HEK293 (cell line): ENCODE data around the gene PDXK.
A peak's percentile ranks its signal among the peaks of the same experiment; 100 is the strongest.

Experiments
- CTCF ChIA-PET: fragments of 350-600 bp; formaldehyde crosslinking; extraction: SDS; loops from one replicate; lab custom pipeline; 2021; ENCODE audit warnings: antibody characterized with exemption; lab: Yijun Ruan, JAX
- POLR2A ChIA-PET: fragments of 300-600 bp; formaldehyde crosslinking; extraction: SDS; loops from one replicate; lab custom pipeline; 2020; ENCODE audit warnings: antibody characterized with exemption, inconsistent platforms; lab: Yijun Ruan, JAX
- H3K27ac ChIP-seq: fragments of 200-500 bp; sonication (Bioruptor generic); 2 replicates; pipeline ENCODE4 v1.5.1; 2014; ENCODE audit warnings: low read depth, low read length, control low read depth, inconsistent platforms; ENCODE audit errors: extremely low read depth
- H3K36me3 ChIP-seq, 2 experiments: fragments of 200-500 bp in 1 of 2; sonication (Bioruptor generic) in 1 of 2; 1 replicate in 1 of 2; 2 replicates in 1 of 2; pipeline ENCODE4 v1.5.1; 2014 to 2017; ENCODE audit warnings: inconsistent platforms in 2 of 2, low read length in 2 of 2; ENCODE audit not compliant: control insufficient read depth in 2 of 2, insufficient read depth in 1 of 2
- H3K4me1 ChIP-seq: fragments of 200-500 bp; sonication (Bioruptor generic); 2 replicates; pipeline ENCODE4 v1.5.1; 2014; ENCODE audit warnings: mild to moderate bottlenecking, low read length, inconsistent platforms; ENCODE audit not compliant: control insufficient read depth, insufficient read depth
- H3K4me3 ChIP-seq: 2 replicates; pipeline ENCODE4 v1.5.1; 2011; ENCODE audit warnings: low read depth, mild to moderate bottlenecking, control low read depth, low read length, moderate library complexity
- H3K9me3 ChIP-seq: fragments of 200-500 bp; sonication (Bioruptor generic); 2 replicates; pipeline ENCODE4 v1.5.1; 2014; ENCODE audit warnings: low read depth, low read length, inconsistent platforms; ENCODE audit not compliant: control insufficient read depth, insufficient read depth
- ATF2 ChIP-seq: fragments of 450-650 bp; formaldehyde crosslinking; IDR thresholded peaks from 2 replicates; pipeline ENCODE4 v1.5.1; 2016; ENCODE audit warnings: missing biosample characterization, missing genetic modification characterization, low read depth
- EGR2 ChIP-seq: fragments of 450-650 bp; formaldehyde crosslinking; IDR thresholded peaks from 2 replicates; pipeline ENCODE4 v1.5.1; 2016; ENCODE audit warnings: low read depth, missing biosample characterization, missing genetic modification characterization
- HOXC10 ChIP-seq: sonication (generic); formaldehyde crosslinking; IDR thresholded peaks from 2 replicates; pipeline ENCODE4 v1.8.1; 2023; ENCODE audit warnings: mild to moderate bottlenecking, missing genetic modification reagents
- PRDM2 ChIP-seq: fragments of 450-650 bp; formaldehyde crosslinking; IDR thresholded peaks from 2 replicates; pipeline ENCODE4 v1.5.1; 2016; ENCODE audit warnings: missing biosample characterization, missing genetic modification characterization, borderline replicate concordance
- SCRT2 ChIP-seq: fragments of 450-650 bp; formaldehyde crosslinking; IDR thresholded peaks from 2 replicates; pipeline ENCODE4 v1.5.1; 2016; ENCODE audit warnings: missing biosample characterization, missing genetic modification characterization
- SP7 ChIP-seq: fragments of 450-650 bp; formaldehyde crosslinking; IDR thresholded peaks from 2 replicates; pipeline ENCODE4 v1.5.1; 2016; ENCODE audit warnings: missing biosample characterization, missing genetic modification characterization
- TCF7L2 ChIP-seq: IDR thresholded peaks from 2 replicates; pipeline ENCODE4 v1.6.1; 2011; ENCODE audit warnings: low read depth, mild to moderate bottlenecking, inconsistent platforms, low read length, moderate library complexity, borderline replicate concordance
- ZBTB20 ChIP-seq: fragments of 450-650 bp; formaldehyde crosslinking; IDR thresholded peaks from 2 replicates; pipeline ENCODE4 v1.5.1; 2016; ENCODE audit warnings: missing biosample characterization, missing genetic modification characterization
- ZFHX2 ChIP-seq: fragments of 450-650 bp; formaldehyde crosslinking; conservative IDR thresholded peaks from 2 replicates; pipeline ENCODE4 v1.5.1; 2016; ENCODE audit warnings: missing biosample characterization, missing genetic modification characterization
- ZNF140 ChIP-seq: fragments of 450-650 bp; formaldehyde crosslinking; IDR thresholded peaks from 2 replicates; pipeline ENCODE4 v1.5.1; 2016; ENCODE audit warnings: missing biosample characterization, missing genetic modification characterization
- ZNF211 ChIP-seq: fragments of 450-650 bp; formaldehyde crosslinking; IDR thresholded peaks from 2 replicates; pipeline ENCODE4 v1.5.1; 2016; ENCODE audit warnings: low read depth, missing biosample characterization, missing genetic modification characterization
- ZNF350 ChIP-seq: fragments of 450-650 bp; formaldehyde crosslinking; IDR thresholded peaks from 2 replicates; pipeline ENCODE4 v1.5.0; 2017; ENCODE audit warnings: missing biosample characterization, mild to moderate bottlenecking, missing genetic modification characterization
- ZNF48 ChIP-seq: fragments of 450-650 bp; formaldehyde crosslinking; IDR thresholded peaks from 2 replicates; pipeline ENCODE4 v1.5.1; 2016; ENCODE audit warnings: missing biosample characterization, missing genetic modification characterization
- ZNF501 ChIP-seq: fragments of 450-650 bp; formaldehyde crosslinking; IDR thresholded peaks from 2 replicates; pipeline ENCODE4 v1.5.1; 2016; ENCODE audit warnings: missing biosample characterization, missing genetic modification characterization
- ZNF518A ChIP-seq: fragments of 450-650 bp; formaldehyde crosslinking; conservative IDR thresholded peaks from 2 replicates; pipeline ENCODE4 v1.5.1; 2016; ENCODE audit warnings: low read depth, missing biosample characterization, missing genetic modification characterization
- ZNF626 ChIP-seq: fragments of 450-650 bp; sonication (Bioruptor Pico); formaldehyde crosslinking; IDR thresholded peaks from 2 replicates; pipeline ENCODE4 v1.5.1; 2018; ENCODE audit warnings: missing biosample characterization, missing genetic modification characterization, inconsistent platforms

Gene PDXK

DNA sequence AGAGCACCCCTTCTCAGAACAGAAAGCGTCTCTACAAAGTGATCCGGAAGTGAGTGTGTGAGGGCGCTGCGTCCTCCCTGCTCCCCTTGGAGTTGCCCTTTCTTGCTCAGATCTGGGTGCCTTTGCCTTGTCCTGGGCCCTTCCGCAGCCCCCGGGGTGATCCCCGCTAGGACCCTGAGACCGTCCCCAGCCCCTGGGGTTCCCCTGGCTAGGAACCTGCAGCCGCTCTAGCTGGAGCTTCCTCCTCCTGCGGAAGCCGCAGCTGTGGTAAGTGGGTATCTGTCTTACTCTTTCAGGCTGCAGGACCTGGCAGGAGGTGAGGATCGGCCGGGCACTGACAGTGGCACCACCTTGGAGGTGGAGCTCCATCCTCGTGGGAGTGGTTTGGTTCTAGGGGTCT is 81.6 kb downstream of the PDXK start:
- Histone ChIP-seq H3K4me1 (no peaks in the 10 kb centered on the region), H3K36me3 (peaks cover 25 to 95% of the 10 kb centered on the region in 2 experiments), H3K4me3 (no peak overlapping the region), H3K27ac (no peak overlapping the region), H3K9me3 (no peaks in the 10 kb centered on the region)
- POLR2A ChIA-PET = interaction anchor here (0.5 to 1.6 kb wide), 2 partner anchors 11 to 35 kb away, joined by 3 to 4 read pairs; no protein-coding TSS in a partner anchor
- TF ChIP-seq ZNF48 = no peak
- CTCF ChIA-PET = interaction anchor here (0.6 to 1.2 kb wide), 2 partner anchors 11 to 12 kb away, joined by 4 to 6 read pairs; no protein-coding TSS in a partner anchor

- Histone ChIP-seq H3K9me3 (no peaks in the 10 kb centered on the region), H3K4me3 (no peak overlapping the region), H3K27ac (no peak overlapping the region), H3K36me3 (peaks cover 19 to 94% of the 10 kb centered on the region in 2 experiments; a peak in 2 of 3 replicates), H3K4me1 (no peaks in the 10 kb centered on the region)
- CTCF ChIA-PET = interaction anchor here (0.6 to 1.2 kb wide), 2 partner anchors 11 to 12 kb away, joined by 4 to 6 read pairs; no protein-coding TSS in a partner anchor
- POLR2A ChIA-PET = interaction anchor here (0.5 to 1.6 kb wide), 2 partner anchors 10 to 35 kb away, joined by 3 to 4 read pairs; no protein-coding TSS in a partner anchor
- TF ChIP-seq ZNF518A (tag by site-specific recombination) = no peak
- TF ChIP-seq ZFHX2 = peak; percentile 26; the same call in 1 of the 2 replicates
- 0 out of 2 replicates have a peak, but pooled peaks have one; percentile 21 for TF ChIP-seq EGR2 (tag by site-specific recombination)
- TF ChIP-seq ZNF501 (tag by site-specific recombination) = no peak
Observed at GRCh38 chr21:43801006-43801783, 82.3 kb downstream of the PDXK start.

- ChIA-PET CTCF (interaction anchor here (0.7 kb wide), 1 partner anchor 11 kb away, joined by 4 read pairs; no protein-coding TSS in a partner anchor), POLR2A (interaction anchor here (0.6 to 0.9 kb wide), 2 partner anchors 12 to 816 kb away, joined by 3 to 5 read pairs; no protein-coding TSS in a partner anchor)
- no peak overlapping the region for H3K4me3 ChIP-seq
- peaks cover 16 to 79% of the 10 kb centered on the region in 2 experiments; a peak in 2 of 3 replicates for H3K36me3 ChIP-seq
- no peaks in the 10 kb centered on the region for H3K9me3 ChIP-seq
- H3K4me1 ChIP-seq = no peaks in the 10 kb centered on the region
- no peak overlapping the region for H3K27ac ChIP-seq
- TF ChIP-seq ZNF626 (tag by site-specific recombination) (no peak), ZBTB20 (no peak), TCF7L2 (no peak), ATF2 (tag by site-specific recombination) (no peak), ZNF140 (tag by site-specific recombination) (no peak), SCRT2 (tag by site-specific recombination) (no peak), PRDM2 (no peak), SP7 (no peak), HOXC10 (CRISPR knock-in tag) (no peak), ZNF211 (tag by site-specific recombination) (no peak), ZNF350 (tag by site-specific recombination) (no peak)
Observed at GRCh38 chr21:43802713-43803313, 83.9 kb downstream of the PDXK start.
